T-helper 1 cell treated with Interleukin-12 subunit alpha and Interleukin-12 subunit beta and Interleukin-4 antibody, amounts not matched to agents 30 μg/mL and 1 μg/mL, for 36 hours (primary cell): ENCODE data around the gene ZNF492.
"Not testable (repeated sequence)": the region's sequence is repeated elsewhere in the genome, so short reads cannot be mapped to it uniquely, and the experiment has no call there.

Source experiments
- H3K27ac Mint-ChIP-seq: one replicate; pipeline ENCODE4 v1.8.0; 2021; ENCODE audit warnings: mild to moderate bottlenecking, mixed read lengths
- H3K27me3 Mint-ChIP-seq: one replicate; pipeline ENCODE4 v1.8.0; 2021; ENCODE audit warnings: low read depth, mixed read lengths
- H3K36me3 Mint-ChIP-seq: one replicate; pipeline ENCODE4 v1.8.0; 2021; ENCODE audit warnings: low read depth, mixed read lengths
- H3K4me1 Mint-ChIP-seq: one replicate; pipeline ENCODE4 v1.8.0; 2021; ENCODE audit warnings: low read depth, mixed read lengths
- H3K4me3 Mint-ChIP-seq: one replicate; pipeline ENCODE4 v1.8.0; 2021; ENCODE audit warnings: mild to moderate bottlenecking, moderate library complexity, mixed read lengths
- H3K9me3 Mint-ChIP-seq: one replicate; pipeline ENCODE4 v1.8.0; 2021; ENCODE audit warnings: mixed read lengths

Gene ZNF492

GRCh38 chr19:22623841-22624221 lies 10.3 kb upstream of the ZNF492 start:
- H3K27me3 Mint-ChIP-seq: no peaks in the 10 kb centered on the region
- no peak overlapping the region for H3K4me3 Mint-ChIP-seq
- H3K27ac Mint-ChIP-seq: no peak overlapping the region
- H3K9me3 Mint-ChIP-seq: peaks cover 38% of the 10 kb centered on the region
- no peaks in the 10 kb centered on the region for H3K4me1 Mint-ChIP-seq
- peaks cover 4% of the 10 kb centered on the region for H3K36me3 Mint-ChIP-seq

DNA sequence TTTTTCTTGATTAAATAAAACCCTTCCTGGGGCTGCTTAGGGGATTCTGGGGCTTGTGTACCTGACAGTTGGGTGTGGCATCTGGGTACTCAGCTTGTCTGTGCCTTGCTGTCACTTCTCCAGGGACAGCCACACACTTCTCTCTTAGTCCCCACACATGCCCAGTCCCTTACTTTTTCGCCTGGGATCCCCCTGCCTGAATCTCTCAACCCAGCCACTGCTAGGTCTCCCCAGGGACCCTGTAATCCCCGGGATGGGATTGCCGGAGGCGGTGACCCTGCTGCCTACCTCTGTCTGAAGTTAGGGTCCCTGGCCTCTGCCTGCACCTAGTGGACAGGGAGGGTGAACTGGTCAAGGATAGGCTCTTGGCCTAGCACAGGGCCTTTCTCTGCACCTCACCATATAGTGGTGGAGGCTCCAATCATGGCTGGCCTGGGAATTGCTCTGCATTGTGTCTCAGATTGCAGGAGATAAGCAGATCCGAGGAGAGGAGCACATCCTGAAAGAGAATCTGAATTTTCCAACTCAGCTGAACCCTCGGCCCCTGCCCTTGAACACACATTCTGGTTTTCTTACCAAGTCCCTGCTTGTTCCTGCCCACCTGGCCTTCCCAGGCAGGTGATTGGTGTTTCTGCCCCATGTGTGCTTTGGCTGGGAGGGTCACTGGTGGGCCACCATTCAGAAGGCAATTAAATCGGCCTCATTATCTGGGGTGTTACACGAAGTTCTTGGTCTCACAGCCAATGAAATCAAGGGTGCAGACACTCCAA lies 8.7 kb upstream of the ZNF492 start:
- Mint-ChIP-seq H3K27ac (no peak overlapping the region), H3K4me1 (no peaks in the 10 kb centered on the region), H3K4me3 (no peak overlapping the region), H3K27me3 (no peaks in the 10 kb centered on the region), H3K36me3 (no peaks in the 10 kb centered on the region), H3K9me3 (peaks cover 41% of the 10 kb centered on the region)

DNA sequence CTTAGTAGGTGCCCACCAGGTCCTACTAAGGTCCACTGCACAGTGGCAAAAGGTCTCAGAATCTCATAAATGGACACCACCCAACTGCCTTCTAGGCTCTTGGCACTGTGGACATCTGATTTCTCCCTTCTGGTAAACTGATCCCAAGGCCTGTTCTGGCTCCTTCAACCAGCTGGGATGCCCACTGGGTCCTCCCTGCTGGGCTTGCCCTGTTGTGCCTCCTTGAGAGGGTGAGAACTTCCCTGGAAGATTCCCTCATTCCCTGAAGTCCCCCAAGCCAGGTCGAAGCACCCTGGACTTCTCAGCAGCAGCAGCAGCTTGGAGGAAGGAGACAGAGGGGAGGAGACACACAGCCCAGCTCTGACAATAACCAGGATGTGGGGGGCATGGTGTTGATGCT lies 6.6 kb upstream of the ZNF492 start:
- peaks cover 35% of the 10 kb centered on the region for H3K9me3 Mint-ChIP-seq
- H3K27me3 Mint-ChIP-seq: no peaks in the 10 kb centered on the region
- H3K4me1 Mint-ChIP-seq: no peaks in the 10 kb centered on the region
- H3K4me3 Mint-ChIP-seq: no peak overlapping the region
- no peaks in the 10 kb centered on the region for H3K36me3 Mint-ChIP-seq
- H3K27ac Mint-ChIP-seq: no peak overlapping the region

DNA sequence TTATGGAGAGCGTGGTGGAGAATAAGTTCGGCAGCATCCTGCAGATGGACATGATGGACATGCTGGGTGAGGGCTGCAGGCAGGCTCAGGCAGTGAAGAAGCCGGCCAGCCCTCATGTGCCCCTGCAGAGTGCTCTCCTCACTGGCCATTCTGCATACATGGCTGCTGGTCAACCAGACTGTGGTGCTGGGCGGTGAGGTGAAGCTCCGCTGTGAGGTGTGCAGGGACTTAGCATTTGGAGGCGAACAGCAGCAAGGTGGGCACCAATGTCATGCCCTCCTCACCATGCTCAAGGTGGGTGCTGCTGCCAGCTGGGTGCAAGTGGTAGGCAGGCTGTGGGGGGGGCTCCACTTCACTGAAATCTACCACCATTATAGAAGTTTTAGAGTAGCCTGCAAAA lies 5.7 kb upstream of the ZNF492 start:
- H3K36me3 Mint-ChIP-seq: no peaks in the 10 kb centered on the region
- H3K4me1 Mint-ChIP-seq: no peaks in the 10 kb centered on the region
- no peak overlapping the region for H3K27ac Mint-ChIP-seq
- H3K4me3 Mint-ChIP-seq: no peak overlapping the region
- peaks cover 40% of the 10 kb centered on the region for H3K9me3 Mint-ChIP-seq
- no peaks in the 10 kb centered on the region for H3K27me3 Mint-ChIP-seq

DNA sequence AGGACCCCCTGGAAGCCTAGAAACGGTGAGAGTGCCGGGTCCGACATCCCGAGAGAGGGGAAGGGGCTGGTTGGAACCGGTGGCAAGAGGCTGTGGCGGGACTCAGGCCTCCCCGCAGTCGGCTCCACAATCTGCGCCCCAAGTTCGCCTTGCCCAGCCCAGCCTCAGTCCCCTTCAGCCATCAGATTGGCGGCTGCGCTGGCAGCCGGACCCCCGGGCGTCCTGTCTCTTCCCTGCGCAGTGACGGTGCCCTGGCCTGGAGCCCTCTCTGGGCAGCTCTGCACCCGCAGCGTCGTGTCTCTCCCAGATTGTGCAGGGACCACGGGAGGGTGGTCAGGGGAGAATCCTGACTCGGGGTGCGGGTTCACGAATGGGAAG lies 315 bp downstream of the ZNF492 start:
- peak overlapping the region; percentile 60 for H3K4me3 Mint-ChIP-seq
- H3K36me3 Mint-ChIP-seq: no peaks in the 10 kb centered on the region
- no peaks in the 10 kb centered on the region for H3K4me1 Mint-ChIP-seq
- no peaks in the 10 kb centered on the region for H3K27me3 Mint-ChIP-seq
- no peak overlapping the region for H3K27ac Mint-ChIP-seq
- peaks cover 30% of the 10 kb centered on the region for H3K9me3 Mint-ChIP-seq

DNA sequence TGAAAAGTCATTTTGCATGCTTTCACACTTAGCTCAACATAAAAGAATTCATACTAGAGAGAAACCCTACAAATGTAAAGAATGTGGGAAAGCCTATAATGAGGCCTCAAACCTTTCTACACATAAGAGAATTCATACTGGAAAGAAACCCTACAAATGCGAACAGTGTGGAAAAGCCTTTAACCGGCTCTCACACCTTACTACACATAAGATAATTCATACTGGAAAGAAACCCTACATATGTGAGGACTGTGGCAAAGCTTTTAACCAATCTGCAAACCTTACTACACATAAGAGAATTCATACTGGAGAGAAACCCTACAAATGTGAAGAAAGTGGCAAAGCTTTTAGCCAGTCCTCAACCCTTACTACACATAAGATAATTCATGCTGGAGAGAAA lies 51.4 kb downstream of the ZNF492 start:
- H3K4me3 Mint-ChIP-seq, H3K36me3 Mint-ChIP-seq, H3K4me1 Mint-ChIP-seq, H3K27ac Mint-ChIP-seq, H3K27me3 Mint-ChIP-seq: not testable (repeated sequence)
- H3K9me3 Mint-ChIP-seq: peaks cover 36% of the 10 kb centered on the region

- H3K27me3 Mint-ChIP-seq, H3K36me3 Mint-ChIP-seq, H3K27ac Mint-ChIP-seq, H3K4me3 Mint-ChIP-seq, H3K4me1 Mint-ChIP-seq: not testable (repeated sequence)
- H3K9me3 Mint-ChIP-seq: peaks cover 32% of the 10 kb centered on the region
Measured at GRCh38 chr19:22702661-22703060, 68.5 kb downstream of the ZNF492 start.

DNA sequence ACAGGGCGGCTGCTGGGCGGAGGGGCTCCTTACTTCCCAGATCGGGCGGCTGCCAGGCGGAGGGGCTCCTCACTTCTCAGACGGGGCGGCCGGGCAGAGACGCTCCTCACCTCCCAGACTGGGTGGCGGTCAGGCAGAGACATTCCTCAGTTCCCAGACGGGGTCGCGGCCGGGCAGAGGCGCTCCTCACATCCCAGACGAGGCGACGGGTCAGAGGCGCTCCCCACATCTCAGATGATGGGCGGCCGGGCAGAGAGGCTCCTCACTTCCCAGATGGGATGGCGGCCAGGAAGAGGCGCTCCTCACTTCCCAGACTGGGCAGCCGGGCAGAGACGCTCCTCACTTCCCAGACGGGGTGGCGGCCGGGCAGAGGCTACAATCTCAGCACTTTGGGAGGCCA lies 69.0 kb downstream of the ZNF492 start:
- not testable (repeated sequence) for H3K27ac Mint-ChIP-seq, H3K36me3 Mint-ChIP-seq, H3K4me1 Mint-ChIP-seq, H3K4me3 Mint-ChIP-seq, H3K27me3 Mint-ChIP-seq
- peaks cover 29% of the 10 kb centered on the region for H3K9me3 Mint-ChIP-seq

DNA sequence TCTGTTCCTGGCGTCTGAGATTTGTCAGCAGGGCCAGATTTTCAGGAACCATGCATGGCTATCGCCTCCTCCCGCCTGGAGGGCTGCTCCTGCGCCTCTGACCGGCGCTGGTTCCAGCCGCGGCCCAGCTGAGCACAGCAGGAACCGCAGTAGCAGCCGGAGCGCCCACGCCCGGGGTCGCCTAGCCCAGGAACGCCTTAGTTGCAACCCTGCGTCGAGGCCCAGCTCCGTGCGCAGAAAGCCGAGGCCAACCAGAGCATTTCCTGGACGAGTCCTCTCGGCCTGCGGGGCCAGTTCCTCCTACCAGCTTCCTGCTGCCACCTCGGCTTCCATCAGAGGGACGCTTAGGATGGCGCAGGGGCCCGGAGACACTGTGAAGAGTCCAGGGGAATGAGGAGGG lies 74.9 kb downstream of the ZNF492 start:
- H3K27me3 Mint-ChIP-seq: no peaks in the 10 kb centered on the region
- H3K9me3 Mint-ChIP-seq: peaks cover 16% of the 10 kb centered on the region
- no peaks in the 10 kb centered on the region for H3K36me3 Mint-ChIP-seq
- H3K4me3 Mint-ChIP-seq: no peak overlapping the region
- no peaks in the 10 kb centered on the region for H3K4me1 Mint-ChIP-seq
- no peak overlapping the region for H3K27ac Mint-ChIP-seq
